ENCODE measurements around the gene FGF11.

DNA sequence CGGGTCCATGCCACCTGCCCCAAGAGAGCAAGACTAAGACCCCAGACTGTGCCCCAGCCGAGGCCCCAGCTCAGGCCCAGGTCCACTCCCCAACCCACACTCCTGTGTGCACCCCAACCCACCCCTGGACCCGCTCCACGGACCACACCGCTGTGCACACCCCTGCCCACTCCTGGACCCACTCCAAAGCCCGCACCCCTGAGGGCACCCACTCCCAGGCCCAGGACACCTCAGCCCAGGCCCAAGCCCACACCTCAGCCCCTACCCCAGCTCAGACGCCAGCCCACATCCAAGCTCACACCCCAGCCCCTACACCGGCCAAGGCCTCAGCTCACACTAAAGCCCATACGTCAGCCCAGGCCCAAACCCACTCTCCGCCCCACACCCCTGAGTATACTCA is 9.6 kb upstream of the FGF11 start:
- TF ChIP-seq EZH2phosphoT487 (IDR thresholded peaks at IDR 0.05; ENCODE audit: insufficient read depth, low read depth) (no peak), EZH2 (IDR thresholded peaks at IDR 0.05; ENCODE audit: insufficient read depth, poor library complexity, severe bottlenecking) (no peak)
